ENCODE results near the gene DIP2B. TPM values are rescaled to one million over a fixed set of nuclear protein-coding genes. Genes with fewer than 3 reads are reported as not detected.

Gene DIP2B
- polyA plus RNA-seq, 1 of the 3 experiments (the other 2 are of a cell fraction): 6.6 TPM

DNA sequence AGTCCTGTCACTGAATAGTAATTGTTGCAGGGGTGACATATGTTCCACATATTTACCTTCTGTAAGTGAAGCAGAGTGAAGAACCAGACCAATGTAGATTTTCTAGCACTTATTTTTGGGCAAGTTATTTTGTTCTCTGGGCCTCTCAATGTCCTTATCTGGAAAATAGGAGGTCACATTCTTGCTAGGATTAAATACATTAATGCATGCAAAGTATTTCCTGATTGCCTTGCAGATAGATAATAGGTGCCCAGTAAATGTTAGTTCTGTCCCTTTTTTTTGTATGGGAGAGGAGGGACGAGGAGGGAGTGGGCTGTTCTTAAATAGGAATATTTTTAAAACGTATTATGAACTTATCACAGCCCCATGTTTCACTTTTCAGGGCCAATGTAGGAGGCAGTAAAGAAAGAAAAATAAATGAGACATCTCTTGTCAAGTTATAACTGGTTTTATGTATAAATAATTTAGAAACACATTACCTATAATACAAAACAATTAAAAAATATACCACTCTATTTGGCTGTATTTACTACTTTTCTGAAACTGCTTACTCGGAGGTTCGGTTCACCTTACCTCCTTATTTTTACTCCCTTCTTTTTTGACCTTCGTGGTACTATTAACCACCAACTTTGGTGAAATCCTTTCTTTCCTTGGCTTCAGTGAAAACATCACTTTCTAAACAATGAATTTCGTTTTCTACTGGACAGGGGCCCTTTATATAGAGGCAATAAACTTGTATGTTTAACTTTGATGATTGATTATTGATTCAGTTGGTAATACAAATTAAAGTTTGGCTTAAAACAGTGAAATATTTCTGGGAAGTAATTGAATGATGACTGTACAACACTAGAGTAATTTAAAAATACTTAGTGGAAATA, 41.9 kb downstream of the DIP2B start:
- no peaks in the 10 kb centered on the region for H3K9me2 ChIP-seq
- H3K9me3 ChIP-seq: no peaks in the 10 kb centered on the region
- H3K36me3 ChIP-seq (replicated peaks in 1 of 2; ENCODE audit: control insufficient read depth in 1 of 2, insufficient read depth in 2 of 2, low read length in 1 of 2): no peaks in the 10 kb centered on the region
- H3K27ac ChIP-seq (ENCODE audit: low read depth in 2 of 2, low read length in 1 of 2): no peak overlapping the region
- H3K4me1 ChIP-seq (ENCODE audit: control insufficient read depth in 1 of 2, insufficient read depth in 2 of 2, low read depth in 1 of 2, low read length in 1 of 2): peaks cover 2 to 35% of the 10 kb centered on the region in 2 experiments; a peak in 3 of 4 replicates
- no peaks in the 10 kb centered on the region for H3K27me3 ChIP-seq (ENCODE audit: insufficient read depth)
- POLR2A ChIA-PET: no interaction called here
- CTCF ChIA-PET: interaction anchor here (0.7 to 0.9 kb wide), 2 partner anchors 23 to 92 kb away, joined by 3 to 4 read pairs; no protein-coding TSS in a partner anchor
- H3K4me2 ChIP-seq: no peak overlapping the region
- no peak for DNase-seq
- H2AFZ ChIP-seq (ENCODE audit: low read depth): no peak overlapping the region
- H3K9ac ChIP-seq: no peak overlapping the region
- peaks cover 75% of the 10 kb centered on the region for H3K79me2 ChIP-seq (ENCODE audit: insufficient read depth)
- H3F3A ChIP-seq (replicated peaks; ENCODE audit: insufficient read depth): peaks cover 13% of the 10 kb centered on the region
- H3K4me3 ChIP-seq (ENCODE audit: low read depth in 2 of 2, low read length in 1 of 2): no peak overlapping the region
- 72% methylated on average over 6 of the region's 6 CpGs for WGBS (ENCODE audit: low lambda C conversion rate)
- peaks cover 6% of the 10 kb centered on the region; the same call in 1 of the 2 replicates for H4K20me1 ChIP-seq (ENCODE audit: insufficient read depth)
- TF ChIP-seq TAF1 (IDR thresholded peaks at IDR 0.05; ENCODE audit: borderline replicate concordance, low read depth, low read length) (no peak), GATA2 (CRISPR knock-in tag; IDR thresholded peaks at IDR 0.05) (no peak), FOXM1 (IDR thresholded peaks at IDR 0.05; ENCODE audit: low read depth) (no peak), EP300 (IDR thresholded peaks at IDR 0.05; ENCODE audit: borderline replicate concordance in 1 of 2, low read depth in 1 of 2, low read length in 1 of 2) (no peak), RFX5 (IDR thresholded peaks at IDR 0.05; ENCODE audit: low read length) (no peak), NRF1 (IDR thresholded peaks at IDR 0.05; ENCODE audit: low read depth, low read length) (no peak), RCOR1 (IDR thresholded peaks at IDR 0.05; ENCODE audit: low read length) (no peak), RAD21 (IDR thresholded peaks at IDR 0.05; ENCODE audit: low read length) (no peak), CHD2 (IDR thresholded peaks at IDR 0.05; ENCODE audit: low read length, partially characterized antibody) (no peak), GABPA (IDR thresholded peaks at IDR 0.05; ENCODE audit: low read depth) (no peak), TEAD4 (IDR thresholded peaks at IDR 0.05; ENCODE audit: borderline replicate concordance, insufficient read depth) (no peak)
- TF ChIP-seq, protein P1, sequence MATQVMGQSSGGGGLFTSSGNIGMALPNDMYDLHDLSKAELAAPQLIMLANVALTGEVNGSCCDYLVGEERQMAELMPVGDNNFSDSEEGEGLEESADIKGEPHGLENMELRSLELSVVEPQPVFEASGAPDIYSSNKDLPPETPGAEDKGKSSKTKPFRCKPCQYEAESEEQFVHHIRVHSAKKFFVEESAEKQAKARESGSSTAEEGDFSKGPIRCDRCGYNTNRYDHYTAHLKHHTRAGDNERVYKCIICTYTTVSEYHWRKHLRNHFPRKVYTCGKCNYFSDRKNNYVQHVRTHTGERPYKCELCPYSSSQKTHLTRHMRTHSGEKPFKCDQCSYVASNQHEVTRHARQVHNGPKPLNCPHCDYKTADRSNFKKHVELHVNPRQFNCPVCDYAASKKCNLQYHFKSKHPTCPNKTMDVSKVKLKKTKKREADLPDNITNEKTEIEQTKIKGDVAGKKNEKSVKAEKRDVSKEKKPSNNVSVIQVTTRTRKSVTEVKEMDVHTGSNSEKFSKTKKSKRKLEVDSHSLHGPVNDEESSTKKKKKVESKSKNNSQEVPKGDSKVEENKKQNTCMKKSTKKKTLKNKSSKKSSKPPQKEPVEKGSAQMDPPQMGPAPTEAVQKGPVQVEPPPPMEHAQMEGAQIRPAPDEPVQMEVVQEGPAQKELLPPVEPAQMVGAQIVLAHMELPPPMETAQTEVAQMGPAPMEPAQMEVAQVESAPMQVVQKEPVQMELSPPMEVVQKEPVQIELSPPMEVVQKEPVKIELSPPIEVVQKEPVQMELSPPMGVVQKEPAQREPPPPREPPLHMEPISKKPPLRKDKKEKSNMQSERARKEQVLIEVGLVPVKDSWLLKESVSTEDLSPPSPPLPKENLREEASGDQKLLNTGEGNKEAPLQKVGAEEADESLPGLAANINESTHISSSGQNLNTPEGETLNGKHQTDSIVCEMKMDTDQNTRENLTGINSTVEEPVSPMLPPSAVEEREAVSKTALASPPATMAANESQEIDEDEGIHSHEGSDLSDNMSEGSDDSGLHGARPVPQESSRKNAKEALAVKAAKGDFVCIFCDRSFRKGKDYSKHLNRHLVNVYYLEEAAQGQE (IDR thresholded peaks at IDR 0.05; ENCODE audit: low read depth, low read length): no peak

DNA sequence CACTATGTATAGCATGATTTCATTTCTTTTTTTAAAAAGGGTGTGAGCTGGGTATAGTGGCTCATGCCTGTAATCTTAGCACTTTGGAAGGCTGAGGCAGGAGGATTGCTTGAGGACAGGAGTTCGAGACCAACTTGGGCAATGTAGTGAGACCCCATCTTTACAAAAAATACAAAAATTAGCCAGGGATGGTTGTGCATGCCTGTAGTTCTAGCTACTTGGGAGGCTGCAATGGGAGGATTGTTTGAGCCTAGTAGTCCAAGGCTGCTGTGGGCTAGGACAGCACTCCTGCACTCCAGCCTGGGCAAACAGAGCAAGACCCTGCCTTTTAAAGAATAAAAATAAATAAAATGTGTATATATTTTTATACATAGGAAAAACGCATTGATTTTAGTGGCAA, 43.0 kb downstream of the DIP2B start:
- TF ChIP-seq, protein P2, sequence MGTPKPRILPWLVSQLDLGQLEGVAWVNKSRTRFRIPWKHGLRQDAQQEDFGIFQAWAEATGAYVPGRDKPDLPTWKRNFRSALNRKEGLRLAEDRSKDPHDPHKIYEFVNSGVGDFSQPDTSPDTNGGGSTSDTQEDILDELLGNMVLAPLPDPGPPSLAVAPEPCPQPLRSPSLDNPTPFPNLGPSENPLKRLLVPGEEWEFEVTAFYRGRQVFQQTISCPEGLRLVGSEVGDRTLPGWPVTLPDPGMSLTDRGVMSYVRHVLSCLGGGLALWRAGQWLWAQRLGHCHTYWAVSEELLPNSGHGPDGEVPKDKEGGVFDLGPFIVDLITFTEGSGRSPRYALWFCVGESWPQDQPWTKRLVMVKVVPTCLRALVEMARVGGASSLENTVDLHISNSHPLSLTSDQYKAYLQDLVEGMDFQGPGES (IDR thresholded peaks at IDR 0.05; ENCODE audit: low read depth, low read length): no peak
- TF ChIP-seq EP300 (IDR thresholded peaks at IDR 0.05; ENCODE audit: borderline replicate concordance in 1 of 2, low read depth in 1 of 2, low read length in 1 of 2): no peak
- TF ChIP-seq, protein P3, sequence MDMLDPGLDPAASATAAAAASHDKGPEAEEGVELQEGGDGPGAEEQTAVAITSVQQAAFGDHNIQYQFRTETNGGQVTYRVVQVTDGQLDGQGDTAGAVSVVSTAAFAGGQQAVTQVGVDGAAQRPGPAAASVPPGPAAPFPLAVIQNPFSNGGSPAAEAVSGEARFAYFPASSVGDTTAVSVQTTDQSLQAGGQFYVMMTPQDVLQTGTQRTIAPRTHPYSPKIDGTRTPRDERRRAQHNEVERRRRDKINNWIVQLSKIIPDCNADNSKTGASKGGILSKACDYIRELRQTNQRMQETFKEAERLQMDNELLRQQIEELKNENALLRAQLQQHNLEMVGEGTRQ (IDR thresholded peaks at IDR 0.05; ENCODE audit: borderline replicate concordance, low read depth, low read length): no peak
- TF ChIP-seq FOXM1 (IDR thresholded peaks at IDR 0.05; ENCODE audit: low read depth): no peak
- no peak for TF ChIP-seq NRF1 (IDR thresholded peaks at IDR 0.05; ENCODE audit: low read depth, low read length)
- TF ChIP-seq NFIC (IDR thresholded peaks at IDR 0.05; ENCODE audit: borderline replicate concordance): no peak
- TF ChIP-seq TEAD4 (IDR thresholded peaks at IDR 0.05; ENCODE audit: borderline replicate concordance, insufficient read depth): no peak
- TF ChIP-seq FOSL2 (IDR thresholded peaks at IDR 0.05; ENCODE audit: borderline replicate concordance, low read depth): no peak
- TF ChIP-seq, protein P4, sequence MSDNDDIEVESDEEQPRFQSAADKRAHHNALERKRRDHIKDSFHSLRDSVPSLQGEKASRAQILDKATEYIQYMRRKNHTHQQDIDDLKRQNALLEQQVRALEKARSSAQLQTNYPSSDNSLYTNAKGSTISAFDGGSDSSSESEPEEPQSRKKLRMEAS (IDR thresholded peaks at IDR 0.05; ENCODE audit: low read depth): no peak
- TF ChIP-seq RCOR1 (IDR thresholded peaks at IDR 0.05; ENCODE audit: low read length): no peak
- TF ChIP-seq RFX5 (IDR thresholded peaks at IDR 0.05; ENCODE audit: low read length): no peak
- no peak for TF ChIP-seq TAF1 (IDR thresholded peaks at IDR 0.05; ENCODE audit: borderline replicate concordance, low read depth, low read length)
- no peak for TF ChIP-seq RAD21 (IDR thresholded peaks at IDR 0.05; ENCODE audit: low read length)
- no peak for TF ChIP-seq MEF2A (IDR thresholded peaks at IDR 0.05; ENCODE audit: borderline replicate concordance, low read depth)
- TF ChIP-seq SMC3 (IDR thresholded peaks at IDR 0.05; ENCODE audit: low read depth, low read length): no peak
- no peak for TF ChIP-seq GABPA (IDR thresholded peaks at IDR 0.05; ENCODE audit: low read depth)
- H3K27ac ChIP-seq (ENCODE audit: low read depth in 2 of 2, low read length in 1 of 2): no peak overlapping the region
- H3K27me3 ChIP-seq (ENCODE audit: insufficient read depth): no peaks in the 10 kb centered on the region
- no peak overlapping the region for H3K4me3 ChIP-seq (ENCODE audit: low read depth in 2 of 2, low read length in 1 of 2)
- CTCF ChIA-PET: interaction anchor here (0.7 to 0.9 kb wide), 2 partner anchors 24 to 91 kb away, joined by 3 to 4 read pairs; no protein-coding TSS in a partner anchor
- H3K4me1 ChIP-seq (ENCODE audit: control insufficient read depth in 1 of 2, insufficient read depth in 2 of 2, low read depth in 1 of 2, low read length in 1 of 2): peaks cover 2 to 25% of the 10 kb centered on the region in 2 experiments; a peak in 3 of 4 replicates
- peaks cover 79% of the 10 kb centered on the region for H3K79me2 ChIP-seq (ENCODE audit: insufficient read depth)
- H4K20me1 ChIP-seq (ENCODE audit: insufficient read depth): peaks cover 6% of the 10 kb centered on the region; the same call in 1 of the 2 replicates
- no peak overlapping the region for H3K9ac ChIP-seq
- H3K36me3 ChIP-seq (replicated peaks in 1 of 2; ENCODE audit: control insufficient read depth in 1 of 2, insufficient read depth in 2 of 2, low read length in 1 of 2): no peaks in the 10 kb centered on the region
- no peaks in the 10 kb centered on the region for H3K9me2 ChIP-seq
- DNase-seq: no peak
- no peak overlapping the region for H3K4me2 ChIP-seq
- H3F3A ChIP-seq (replicated peaks; ENCODE audit: insufficient read depth): peaks cover 7% of the 10 kb centered on the region
- POLR2A ChIA-PET: no interaction called here
- WGBS (ENCODE audit: low lambda C conversion rate): 93% methylated on average over 2 of the region's 2 CpGs
- H3K9me3 ChIP-seq: no peaks in the 10 kb centered on the region
- H2AFZ ChIP-seq (ENCODE audit: low read depth): no peak overlapping the region
